Kidney epithelial cell (primary cell): ENCODE results near the gene CIROP. TPM values are rescaled to one million over a fixed set of nuclear protein-coding genes. Genes with fewer than 3 reads are reported as not detected.
"Not testable (repeated sequence)": the region's sequence is repeated elsewhere in the genome, so short reads cannot be mapped to it uniquely, and the experiment has no call there.

ENCODE experiments used
- DNase-seq: peaks from one replicate; pipeline ENCODE4 v3.0.0-alpha.2; 2010; ENCODE audit warnings: low read depth
- H3K27me3 ChIP-seq: 2 replicates; pipeline ENCODE4 v1.6.0; 2011; ENCODE audit warnings: low read length; ENCODE audit not compliant: control insufficient read depth, insufficient read depth
- H3K36me3 ChIP-seq: 2 replicates; pipeline ENCODE4 v1.5.1; 2011; ENCODE audit warnings: low read length; ENCODE audit not compliant: control insufficient read depth, insufficient read depth
- H3K4me3 ChIP-seq: 2 replicates; pipeline ENCODE4 v1.5.1; 2011; ENCODE audit warnings: low read depth, mild to moderate bottlenecking, control low read depth, low read length
- CTCF ChIP-seq: IDR thresholded peaks from 2 replicates; pipeline ENCODE4 v1.5.1; 2011; ENCODE audit warnings: mild to moderate bottlenecking, moderate library complexity, low read length, control low read depth, inconsistent platforms; ENCODE audit not compliant: insufficient read depth, poor library complexity, severe bottlenecking
- total RNA-seq: library from RNA; depleted of rRNA; stranded (reverse); fragments of >200 nt; gene quantifications from 2 replicates; pipeline ENCODE4 v1.2.3, GENCODE V29; 2015

The CIROP gene
- total RNA-seq, 1 donor from 2014 or later: not detected

- DNase-seq: no peak
- no peak for TF ChIP-seq CTCF
- H3K27me3 ChIP-seq: peaks cover 6% of the 10 kb centered on the region
- H3K4me3 ChIP-seq: no peak overlapping the region
- H3K36me3 ChIP-seq: no peaks in the 10 kb centered on the region
Measured at GRCh38 chr14:23109769-23110168, 5.0 kb upstream of the CIROP start.

- not testable (repeated sequence) for H3K36me3 ChIP-seq, H3K27me3 ChIP-seq, DNase-seq, H3K4me3 ChIP-seq
Measured at GRCh38 chr14:23108169-23108568, 3.4 kb upstream of the CIROP start.

GRCh38 chr14:23107620-23108019, 2.8 kb upstream of the CIROP start:
- H3K36me3 ChIP-seq, H3K4me3 ChIP-seq, DNase-seq, H3K27me3 ChIP-seq: not testable (repeated sequence)

- TF ChIP-seq CTCF: no peak
- H3K4me3 ChIP-seq: no peak overlapping the region
Measured at GRCh38 chr14:23106747-23107045, 1.9 kb upstream of the CIROP start.

GRCh38 chr14:23105348-23105824, 597 bp upstream of the CIROP start:
- no peak overlapping the region for H3K4me3 ChIP-seq
- TF ChIP-seq CTCF: no peak
- no peak for DNase-seq

More at GRCh38 chr14:23106747-23107045, 1.9 kb upstream of the CIROP start:
- DNase-seq: no peak
- no peaks in the 10 kb centered on the region for H3K36me3 ChIP-seq
- peaks cover 6% of the 10 kb centered on the region for H3K27me3 ChIP-seq

GRCh38 chr14:23104070-23104590, 659 bp downstream of the CIROP start:
- Histone ChIP-seq H3K27me3 (no peaks in the 10 kb centered on the region), H3K36me3 (no peaks in the 10 kb centered on the region), H3K4me3 (no peak overlapping the region)
- TF ChIP-seq CTCF: no peak
- DNase-seq: no peak

More at GRCh38 chr14:23105348-23105824, 597 bp upstream of the CIROP start:
- Histone ChIP-seq H3K27me3 (no peaks in the 10 kb centered on the region), H3K36me3 (no peaks in the 10 kb centered on the region)

- Histone ChIP-seq H3K27me3 (no peaks in the 10 kb centered on the region), H3K4me3 (no peak overlapping the region), H3K36me3 (no peaks in the 10 kb centered on the region)
- TF ChIP-seq CTCF: no peak
- no peak for DNase-seq
Measured at GRCh38 chr14:23103581-23103980, 1.2 kb downstream of the CIROP start.
